ENCODE results near the gene GLRX3. TPM values are rescaled to one million over a fixed set of nuclear protein-coding genes. Genes with fewer than 3 reads are reported as not detected.

The GLRX3 gene
- total RNA-seq, 4 donors from 2014 or later, result 20.0 to 58.4 (median 45.0) TPM

- H3K9me3 ChIP-seq, result no peaks in the 10 kb centered on the region
- no peak for TF ChIP-seq CTCF (IDR thresholded peaks at IDR 0.05)
- TF ChIP-seq POLR2A (IDR thresholded peaks at IDR 0.05), result no peak
- DNase-seq, result no peak
- H3K4me3 ChIP-seq, result no peak overlapping the region
- H3K36me3 ChIP-seq, result no peaks in the 10 kb centered on the region
- no peak overlapping the region for H3K27ac ChIP-seq
- intact Hi-C loops (cut with DNase I; ENCODE audit: low total_unique reads), result no loop called here
- no peaks in the 10 kb centered on the region for H3K4me1 ChIP-seq
- H3K27me3 ChIP-seq, result no peaks in the 10 kb centered on the region
Observed at GRCh38 chr10:130193033-130193432, 56.8 kb downstream of the GLRX3 start.

GRCh38 chr10:130193493-130194193, 57.5 kb downstream of the GLRX3 start:
- H3K27ac ChIP-seq, result no peak overlapping the region
- intact Hi-C loops (cut with DNase I; ENCODE audit: low total_unique reads), result no loop called here
- no peaks in the 10 kb centered on the region for H3K27me3 ChIP-seq
- no peak overlapping the region for H3K4me3 ChIP-seq
- no peak for DNase-seq
- H3K36me3 ChIP-seq, result no peaks in the 10 kb centered on the region
- H3K9me3 ChIP-seq, result no peaks in the 10 kb centered on the region
- no peaks in the 10 kb centered on the region for H3K4me1 ChIP-seq
- no peak for TF ChIP-seq POLR2A (IDR thresholded peaks at IDR 0.05)
- TF ChIP-seq CTCF (IDR thresholded peaks at IDR 0.05), result no peak

GRCh38 chr10:130194194-130194990, 58.2 kb downstream of the GLRX3 start:
- Histone ChIP-seq H3K36me3 (no peaks in the 10 kb centered on the region), H3K4me1 (no peaks in the 10 kb centered on the region), H3K27ac (no peak overlapping the region), H3K4me3 (no peak overlapping the region), H3K9me3 (no peaks in the 10 kb centered on the region), H3K27me3 (no peaks in the 10 kb centered on the region)
- DNase-seq, result no peak
- TF ChIP-seq CTCF (IDR thresholded peaks at IDR 0.05), result no peak
- intact Hi-C loops (cut with DNase I; ENCODE audit: low total_unique reads), result no loop called here

GRCh38 chr10:130194991-130195645, 58.9 kb downstream of the GLRX3 start:
- Histone ChIP-seq H3K27ac (no peak overlapping the region), H3K4me3 (no peak overlapping the region), H3K27me3 (no peaks in the 10 kb centered on the region), H3K4me1 (no peaks in the 10 kb centered on the region), H3K9me3 (no peaks in the 10 kb centered on the region), H3K36me3 (no peaks in the 10 kb centered on the region)
- no peak for TF ChIP-seq POLR2A (IDR thresholded peaks at IDR 0.05)
- no peak for TF ChIP-seq CTCF (IDR thresholded peaks at IDR 0.05)
- DNase-seq, result no peak
- intact Hi-C loops (cut with DNase I; ENCODE audit: low total_unique reads), result no loop called here

Measured in uterus (tissue), 4 donors.